NCI-H1092 treated with DMSO at 0.1 percent for 48 hours (cell line): Measurements from ENCODE around the gene UCHL5.
"Not testable (repeated sequence)": the region's sequence is repeated elsewhere in the genome, so short reads cannot be mapped to it uniquely, and the experiment has no call there.

Experiments
- DNase-seq: peaks from one replicate; lab custom pipeline; 2025; lab: John Stamatoyannopoulos, UW

The UCHL5 gene

GRCh38 chr1:193013005-193013404 lies 46.2 kb downstream of the UCHL5 start:
- DNase-seq, result no peak

DNA sequence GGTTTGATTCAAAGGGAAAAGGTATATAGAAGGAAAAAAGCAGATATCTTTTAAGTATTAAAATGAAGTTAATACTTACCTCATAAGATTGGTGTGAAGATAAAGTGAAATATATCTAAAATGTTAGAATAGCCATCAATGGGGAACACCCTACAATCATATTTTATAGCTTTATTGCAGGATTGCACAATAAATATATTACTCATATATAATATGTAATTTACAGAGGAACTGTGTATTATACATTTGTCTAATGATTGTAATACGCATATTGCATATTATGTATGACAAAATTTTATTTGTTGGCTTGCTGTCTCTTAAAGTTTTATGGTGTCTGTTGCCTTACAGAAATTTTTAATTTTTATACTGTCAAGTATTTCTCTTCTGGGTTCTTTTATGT lies 47.8 kb downstream of the UCHL5 start:
- no peak for DNase-seq

DNA sequence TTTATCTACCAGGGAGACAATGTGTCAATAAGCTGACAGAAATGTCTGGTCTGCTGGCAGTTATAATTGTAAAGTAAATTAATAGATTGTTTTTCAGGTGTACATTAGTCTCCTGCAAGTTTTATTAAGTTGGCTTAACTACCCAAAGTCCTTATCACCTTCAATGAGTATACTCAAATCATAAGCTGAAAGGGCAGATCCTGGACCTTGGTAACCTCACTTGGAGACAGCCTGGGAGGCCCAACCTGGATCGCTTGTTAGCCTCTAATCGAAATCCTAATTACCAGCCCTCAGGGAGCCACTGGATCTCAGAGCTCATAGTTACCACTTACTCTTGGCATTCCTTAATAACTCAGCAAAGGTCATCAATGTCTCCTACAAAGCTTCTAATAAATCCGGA lies 49.7 kb downstream of the UCHL5 start:
- DNase-seq, result no peak

GRCh38 chr1:193005785-193006184 lies 53.4 kb downstream of the UCHL5 start:
- no peak for DNase-seq

DNA sequence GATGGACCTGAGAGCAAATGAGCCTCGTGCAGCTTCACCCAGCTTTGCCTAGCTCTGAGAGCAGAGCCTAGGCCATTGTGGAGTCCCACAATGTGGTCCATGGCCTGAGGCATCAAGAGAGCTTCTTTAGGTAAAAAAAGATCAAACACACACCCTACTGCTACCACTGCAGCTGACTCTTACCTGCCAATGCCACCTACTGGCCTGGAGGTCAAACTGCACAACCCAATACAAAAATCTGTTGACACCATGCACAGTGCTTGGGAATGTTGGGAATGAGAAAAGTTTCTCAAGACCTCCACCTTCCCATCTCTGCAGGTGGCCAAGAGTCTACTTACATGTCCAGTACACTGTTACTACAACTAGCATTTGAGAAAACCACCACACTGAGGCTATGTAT lies 60.6 kb downstream of the UCHL5 start:
- DNase-seq, result no peak

- no peak for DNase-seq
Measured at GRCh38 chr1:192994141-192994540, 65.0 kb downstream of the UCHL5 start.

DNA sequence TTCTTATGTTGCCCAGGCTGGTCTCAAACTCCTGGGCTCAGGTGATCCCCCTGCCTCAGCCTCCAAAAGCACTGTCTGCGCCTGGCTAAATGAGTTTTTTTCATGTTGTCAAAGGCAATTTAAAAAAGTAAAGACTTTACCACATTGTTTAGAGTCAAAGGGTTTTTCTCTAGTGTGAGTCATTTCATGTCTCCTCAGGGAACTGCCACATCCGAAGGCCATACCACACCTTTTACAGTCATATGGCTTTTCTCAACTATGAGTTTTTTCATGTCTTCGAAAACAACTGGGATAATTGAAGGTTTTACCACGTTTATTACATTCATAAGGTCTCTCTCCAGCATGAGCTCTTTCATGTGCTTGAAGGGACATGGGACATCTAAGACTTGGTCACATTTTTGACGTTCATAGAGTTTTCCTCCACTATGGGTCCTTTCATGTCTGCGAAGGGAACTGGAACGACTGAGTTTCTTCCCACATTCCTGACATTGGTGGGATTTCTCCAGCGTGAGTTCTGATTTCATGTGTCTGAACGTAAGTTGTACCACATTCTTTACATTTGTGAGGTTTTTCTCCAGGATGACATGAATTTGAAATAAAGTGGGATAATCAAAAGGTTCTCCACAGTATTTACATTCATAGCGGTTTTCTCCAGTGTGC lies 65.6 kb downstream of the UCHL5 start:
- no peak for DNase-seq

DNA sequence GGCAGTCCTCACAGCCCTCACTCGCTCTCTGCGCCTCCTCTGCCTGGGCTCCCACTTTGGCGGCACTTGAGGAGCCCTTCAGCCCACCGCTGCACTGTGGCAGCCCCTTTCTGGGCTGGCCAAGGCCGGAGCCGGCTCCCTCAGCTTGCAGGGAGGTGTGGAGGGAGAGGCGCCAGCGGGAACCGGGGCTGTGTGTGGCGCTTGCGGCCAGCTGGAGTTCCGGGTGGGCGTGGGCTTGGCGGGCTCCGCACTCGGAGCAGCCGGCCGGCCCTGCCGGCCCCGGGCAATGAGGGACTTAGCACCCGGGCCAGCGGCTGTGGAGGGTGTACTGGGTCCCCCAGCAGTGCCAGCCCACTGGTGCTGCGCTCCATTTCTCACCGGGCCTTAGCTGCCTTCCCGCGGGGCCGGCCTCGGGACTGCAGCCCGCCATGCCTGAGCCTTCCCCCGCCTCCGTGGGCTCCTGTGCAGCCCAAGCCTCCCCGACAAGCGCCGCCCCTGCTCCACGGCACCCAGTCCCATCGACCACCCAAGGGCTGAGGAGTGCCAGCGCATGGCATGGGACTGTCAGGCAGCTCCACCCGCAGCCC lies 72.3 kb downstream of the UCHL5 start:
- not testable (repeated sequence) for DNase-seq

- no peak for DNase-seq
Measured at GRCh38 chr1:192986110-192986747, 72.9 kb downstream of the UCHL5 start.

- no peak for DNase-seq
Measured at GRCh38 chr1:192984080-192984479, 75.1 kb downstream of the UCHL5 start.

GRCh38 chr1:192983349-192983980 lies 75.7 kb downstream of the UCHL5 start:
- no peak for DNase-seq

- DNase-seq, result no peak
Measured at GRCh38 chr1:192980856-192981255, 78.3 kb downstream of the UCHL5 start.

DNA sequence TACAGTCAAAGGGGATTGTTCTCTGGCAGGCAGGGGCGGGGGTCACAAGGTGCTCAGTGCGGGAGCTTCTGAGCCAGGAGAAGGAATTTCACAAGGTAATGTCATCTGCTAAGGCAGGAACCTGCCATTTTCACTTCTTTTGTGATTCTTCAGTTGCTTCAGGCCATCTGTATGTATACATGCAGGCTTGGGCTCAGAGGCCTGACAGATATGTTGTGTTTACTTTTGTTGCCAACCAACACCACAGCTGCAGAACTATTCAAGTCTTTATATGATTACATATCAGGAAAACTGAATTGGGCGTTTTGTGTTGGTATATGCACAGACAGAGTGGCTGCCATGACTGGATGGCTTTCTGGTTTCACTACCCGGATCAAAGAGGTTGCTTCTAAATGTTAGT lies 78.8 kb downstream of the UCHL5 start:
- not testable (repeated sequence) for DNase-seq

GRCh38 chr1:192979542-192979941 lies 79.6 kb downstream of the UCHL5 start:
- DNase-seq, result no peak

DNA sequence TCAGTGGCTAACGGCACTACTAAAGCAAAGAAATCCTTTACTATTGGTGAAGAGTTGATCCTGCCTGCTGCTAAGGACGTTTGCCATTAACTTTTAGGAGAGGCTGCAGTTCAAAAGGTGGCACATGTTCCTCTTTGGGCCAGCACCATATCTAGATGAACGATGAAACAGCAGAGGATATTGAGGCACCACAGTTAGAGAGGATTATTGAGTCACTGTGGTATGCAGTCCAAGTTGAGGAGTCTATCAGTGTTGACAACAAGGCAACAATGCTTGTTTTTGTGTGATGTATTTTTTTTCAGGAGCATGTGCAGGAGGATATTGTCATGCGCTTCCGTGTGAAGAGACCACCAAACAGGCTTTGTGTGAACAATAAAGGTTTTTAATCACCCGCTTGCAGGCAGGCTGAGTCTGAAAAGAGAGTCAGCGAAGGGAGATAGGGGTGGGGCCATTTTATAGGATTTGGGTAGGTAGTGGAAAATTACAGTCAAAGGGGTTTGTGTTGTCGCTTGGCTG lies 80.9 kb downstream of the UCHL5 start:
- no peak for DNase-seq

GRCh38 chr1:192977089-192977706 lies 82.0 kb downstream of the UCHL5 start:
- DNase-seq, result no peak

DNA sequence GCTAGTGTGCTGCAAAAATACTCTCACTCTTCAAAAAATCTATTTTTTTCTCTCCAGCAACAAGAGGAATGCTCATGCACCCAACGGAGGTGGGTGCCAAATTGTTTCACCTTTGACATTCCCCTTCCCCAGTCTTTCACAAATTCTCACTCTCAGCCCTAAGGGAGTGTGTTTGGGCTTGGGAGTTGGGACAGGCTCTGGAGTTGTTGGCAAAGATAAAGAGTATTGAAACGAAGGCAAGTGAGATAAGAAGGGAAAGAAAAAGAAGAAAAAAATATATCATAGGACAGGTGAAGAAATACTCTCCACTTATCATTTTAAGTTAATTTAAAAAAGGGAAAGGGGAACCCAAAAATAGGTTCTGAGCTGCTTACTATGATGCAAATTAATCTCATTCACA lies 82.6 kb downstream of the UCHL5 start:
- no peak for DNase-seq

- DNase-seq, result no peak
Measured at GRCh38 chr1:192974701-192975100, 84.5 kb downstream of the UCHL5 start.

GRCh38 chr1:192973988-192974387 lies 85.2 kb downstream of the UCHL5 start:
- no peak for DNase-seq

DNA sequence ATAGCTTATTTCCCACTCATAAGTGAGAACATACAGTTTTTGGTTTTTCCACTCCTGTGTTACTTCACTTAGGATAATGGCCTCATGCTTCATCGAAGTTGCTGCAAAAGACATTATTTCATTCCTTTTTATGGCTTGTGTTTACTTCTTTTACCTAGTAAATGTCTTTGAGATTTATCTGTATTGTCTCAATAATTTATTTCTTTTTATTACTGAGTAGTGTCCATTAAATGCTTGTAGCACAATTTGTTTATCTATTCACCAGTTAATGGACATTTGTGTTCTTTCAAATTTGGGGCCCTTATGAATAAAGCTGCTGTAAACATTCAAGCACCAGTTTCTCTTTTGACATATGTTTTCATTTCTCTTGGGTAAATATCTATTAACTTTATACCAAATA lies 86.0 kb downstream of the UCHL5 start:
- no peak for DNase-seq

GRCh38 chr1:192969091-192969490 lies 90.1 kb downstream of the UCHL5 start:
- no peak for DNase-seq

- no peak for DNase-seq
Measured at GRCh38 chr1:192968323-192968722, 90.8 kb downstream of the UCHL5 start.
